IMR-90 (cell line): ENCODE measurements around the gene PDZRN3. TPM values are rescaled to one million over a fixed set of nuclear protein-coding genes. Genes with fewer than 3 reads are reported as not detected.

Experiments
- ATAC-seq: fragments of 200-7000 bp; cut with Tn5 transposase; 2 replicates; pipeline ENCODE4 v1.9.1; 2020; ENCODE audit warnings: low read depth, mild to moderate bottlenecking, moderate library complexity
- BruUV-seq: library from RNA; stranded (reverse); fragments of 400-500 nt; replicated peaks from 2 replicates; lab custom pipeline; 2021; lab: Mats Ljungman, UMichigan
- CTCF ChIA-PET: fragments of 300-600 bp; formaldehyde crosslinking; extraction: SDS; loops from one replicate; lab custom pipeline; 2021; ENCODE audit warnings: antibody characterized with exemption; lab: Yijun Ruan, JAX
- POLR2A ChIA-PET: fragments of 300-600 bp; sonication (Branson Sonifier 250); formaldehyde crosslinking; loops from one replicate; lab custom pipeline; 2022; ENCODE audit warnings: antibody characterized with exemption; ENCODE audit not compliant: unreplicated experiment; lab: Charles Lee
- DNase-seq: peaks from one replicate; pipeline ENCODE4 v3.0.0; 2013
- H2AFZ ChIP-seq: replicated peaks from 2 replicates; pipeline ENCODE3; 2013; ENCODE audit warnings: low read length, mild to moderate bottlenecking; ENCODE audit not compliant: poor library complexity
- H2AK5ac ChIP-seq: 2 replicates; pipeline ENCODE4 v1.6.1; 2013; ENCODE audit warnings: low read depth, low read length, inconsistent platforms
- H2AK9ac ChIP-seq: replicated peaks from 2 replicates; pipeline ENCODE3; 2013; ENCODE audit warnings: mild to moderate bottlenecking, low read depth, low read length, moderate library complexity; ENCODE audit not compliant: poor library complexity
- H2BK120ac ChIP-seq: 2 replicates; pipeline ENCODE4 v1.6.1; 2013; ENCODE audit warnings: low read depth, low read length, inconsistent platforms
- H2BK15ac ChIP-seq: 3 replicates; pipeline ENCODE4 v1.6.1; 2013; ENCODE audit warnings: low read depth, low read length, inconsistent platforms
- H2BK20ac ChIP-seq: 2 replicates; pipeline ENCODE4 v1.6.1; 2013; ENCODE audit warnings: low read depth, mild to moderate bottlenecking, inconsistent platforms, low read length, moderate library complexity
- H2BK5ac ChIP-seq: 2 replicates; pipeline ENCODE4 v1.6.1; 2013; ENCODE audit warnings: mild to moderate bottlenecking, low read depth, low read length, inconsistent platforms; ENCODE audit not compliant: poor library complexity, severe bottlenecking
- H3K14ac ChIP-seq: replicated peaks from 2 replicates; pipeline ENCODE4 v1.6.1; 2013; ENCODE audit warnings: low read depth, low read length, inconsistent platforms
- H3K18ac ChIP-seq: 2 replicates; pipeline ENCODE4 v1.6.1; 2013; ENCODE audit warnings: low read depth, low read length, control low read depth
- H3K23ac ChIP-seq: 2 replicates; pipeline ENCODE4 v1.6.1; 2013; ENCODE audit warnings: low read depth, low read length, inconsistent platforms
- H3K27ac ChIP-seq: 2 replicates; pipeline ENCODE4 v1.5.1; 2013; ENCODE audit warnings: mild to moderate bottlenecking, control low read depth, low read length; ENCODE audit not compliant: insufficient read depth
- H3K27me3 ChIP-seq: 2 replicates; pipeline ENCODE4 v1.6.1; 2013; ENCODE audit warnings: low read length; ENCODE audit not compliant: control insufficient read depth, insufficient read depth
- H3K36me3 ChIP-seq: 2 replicates; pipeline ENCODE4 v1.6.1; 2013; ENCODE audit warnings: low read length, mixed read lengths; ENCODE audit not compliant: control insufficient read depth, insufficient read depth
- H3K4ac ChIP-seq: 2 replicates; pipeline ENCODE4 v1.6.1; 2013; ENCODE audit warnings: low read depth, low read length, inconsistent platforms
- H3K4me1 ChIP-seq: 2 replicates; pipeline ENCODE4 v1.6.1; 2013; ENCODE audit warnings: low read length, mixed read lengths; ENCODE audit not compliant: control insufficient read depth, insufficient read depth
- H3K4me2 ChIP-seq: 2 replicates; pipeline ENCODE4 v1.6.1; 2013; ENCODE audit warnings: low read depth, mild to moderate bottlenecking, control low read depth, low read length, moderate library complexity
- H3K4me3 ChIP-seq: 2 replicates; pipeline ENCODE4 v1.5.1; 2013; ENCODE audit warnings: low read depth, mild to moderate bottlenecking, control low read depth, low read length, moderate library complexity; ENCODE audit not compliant: insufficient read depth
- H3K56ac ChIP-seq: 2 replicates; pipeline ENCODE4 v1.6.1; 2013; ENCODE audit warnings: low read length, inconsistent platforms; ENCODE audit not compliant: insufficient read depth; ENCODE audit errors: extremely low read depth
- H3K79me1 ChIP-seq, 2 experiments: 2 replicates each; pipeline ENCODE4 v1.6.1; 2013; ENCODE audit warnings: low read length in 2 of 2, inconsistent platforms in 1 of 2, low read depth in 1 of 2
- H3K9ac ChIP-seq: 2 replicates; pipeline ENCODE4 v1.6.1; 2013; ENCODE audit warnings: low read depth, low read length, control low read depth
- H3K9me1 ChIP-seq: 2 replicates; pipeline ENCODE4 v1.6.1; 2013; ENCODE audit warnings: low read length, inconsistent platforms; ENCODE audit not compliant: insufficient read depth
- H3K9me3 ChIP-seq: 2 replicates; pipeline ENCODE4 v1.6.1; 2013; ENCODE audit warnings: low read length; ENCODE audit not compliant: control insufficient read depth, insufficient read depth
- H4K20me1 ChIP-seq: 2 replicates; pipeline ENCODE4 v1.6.1; 2013; ENCODE audit warnings: low read length, inconsistent platforms; ENCODE audit not compliant: insufficient read depth
- H4K5ac ChIP-seq: 2 replicates; pipeline ENCODE4 v1.6.1; 2013; ENCODE audit warnings: mild to moderate bottlenecking, low read depth, low read length, control low read depth
- H4K8ac ChIP-seq, 2 experiments: 2 replicates each; pipeline ENCODE4 v1.6.1; 2013; ENCODE audit warnings: low read depth in 2 of 2, low read length in 2 of 2, control low read depth in 1 of 2, inconsistent platforms in 1 of 2
- H4K91ac ChIP-seq: 2 replicates; pipeline ENCODE4 v1.6.1; 2013; ENCODE audit warnings: low read depth, low read length, inconsistent platforms; ENCODE audit not compliant: insufficient read depth
- FOS ChIP-seq: fragments of 150-350 bp; IDR thresholded peaks from 2 replicates; pipeline ENCODE4 v1.6.1; 2016; ENCODE audit warnings: low read depth, low read length
- MXI1 ChIP-seq: IDR thresholded peaks from 2 replicates; pipeline ENCODE4 v1.6.1; 2012; ENCODE audit warnings: low read depth, mild to moderate bottlenecking, low read length, moderate library complexity, borderline replicate concordance
- WGBS, 2 experiments: methylation state at CpG; one replicate each; pipeline versions ENCODE4 v1.1.5 to v1.1.7; 2013; ENCODE audit warnings: missing lambda C conversion rate in 2 of 2; ENCODE audit not compliant: insufficient read length in 1 of 2; ENCODE audit errors: extremely low coverage in 2 of 2; 5-methylcytosine and 5-hydroxymethylcytosine counted together
- dilution Hi-C: fragments of 300-500 bp; cut with HindIII; formaldehyde crosslinking; loops from one replicate; pipeline ENCODE4 v1.14.3; 2018; ENCODE audit warnings: low sequenced_read_pairs; ENCODE audit not compliant: unreplicated experiment
- in situ Hi-C: fragments of 300-500 bp; cut with MboI; formaldehyde crosslinking; loops from 3 replicates; pipeline ENCODE4 v1.14.3; 2019; ENCODE audit warnings: low sequenced_read_pairs, inconsistent platforms, mixed read lengths
- intact Hi-C: fragments of 100-400 bp; cut with micrococcal nuclease; formaldehyde crosslinking; loops from 2 replicates; pipeline ENCODE4 v1.10.0; 2022
- polyA plus RNA-seq, 3 experiments: library from polyadenylated mRNA; depleted of rRNA; stranded (reverse); fragments of >200 nt; gene quantifications; 2 replicates each; pipeline ENCODE4 v1.2.3, GENCODE V29; 2012; ENCODE audit warnings: low replicate concordance in 1 of 3
- total RNA-seq: library from RNA; depleted of rRNA; stranded (reverse); fragments of >200 nt; gene quantifications from 2 replicates; pipeline ENCODE4 v1.2.3, GENCODE V29; 2012

The PDZRN3 gene
- total and polyA plus RNA-seq, 2 of the 4 experiments (the other 2 are of a cell fraction) = 9.4 to 17.0 TPM

GRCh38 chr3:73349657-73350056, 275.1 kb downstream of the PDZRN3 start:
- no peak overlapping the region for H4K5ac ChIP-seq
- H3K27ac ChIP-seq = no peak overlapping the region
- TF ChIP-seq FOS (no peak), MXI1 (no peak)
- no peak overlapping the region for H4K8ac ChIP-seq
- H2AFZ ChIP-seq = no peak overlapping the region
- no peak overlapping the region for H2BK20ac ChIP-seq
- H2AK5ac ChIP-seq = no peak overlapping the region
- H3K14ac ChIP-seq = no peak overlapping the region
- no peak overlapping the region for H3K56ac ChIP-seq
- no peak overlapping the region for H3K9ac ChIP-seq
- peaks cover 26% of the 10 kb centered on the region for H3K27me3 ChIP-seq
- no peak overlapping the region for H3K18ac ChIP-seq
- H2BK15ac ChIP-seq = no peak overlapping the region
- H4K91ac ChIP-seq = no peak overlapping the region
- no TSS peak for BruUV-seq
- no peak overlapping the region for H3K4ac ChIP-seq
- in situ Hi-C loops = loop anchor here (25.0 kb wide), 1 partner anchor 87 kb away; no protein-coding TSS in a partner anchor
- H2BK5ac ChIP-seq = no peak overlapping the region
- dilution Hi-C loops = no loop called here
- ATAC-seq (no peak), DNase-seq (no peak)
- H3K23ac ChIP-seq = no peak overlapping the region
- H3K9me1 ChIP-seq = no peaks in the 10 kb centered on the region
- CTCF ChIA-PET = no interaction called here
- H4K20me1 ChIP-seq = no peaks in the 10 kb centered on the region
- intact Hi-C loops = no loop called here
- H3K36me3 ChIP-seq = no peaks in the 10 kb centered on the region
- no peaks in the 10 kb centered on the region for H3K9me3 ChIP-seq
- no peak overlapping the region for H3K4me2 ChIP-seq
- H3K79me1 ChIP-seq = no peaks in the 10 kb centered on the region
- POLR2A ChIA-PET = no interaction called here
- WGBS, 2 experiments = no CpG with 5 or more reads among the region's 4 CpGs
- no peak overlapping the region for H2AK9ac ChIP-seq
- H2BK120ac ChIP-seq = no peak overlapping the region
- no peak overlapping the region for H3K4me3 ChIP-seq
- H3K4me1 ChIP-seq = no peaks in the 10 kb centered on the region
